Loucy (cell line): ENCODE data around the gene PI3.

ENCODE experiments used
- H2AFZ ChIP-seq: fragments of 200-600 bp; sonication (generic); 2 replicates; pipeline ENCODE4 v1.6.0; 2016; ENCODE audit warnings: antibody characterized with exemption, mild to moderate bottlenecking, low read length, moderate library complexity
- H3F3A ChIP-seq: fragments of 200-600 bp; 2 replicates; pipeline ENCODE4 v1.6.0; 2016; ENCODE audit warnings: antibody characterized with exemption, low read depth, mild to moderate bottlenecking
- H3K27me3 ChIP-seq: fragments of 200-600 bp; sonication (generic); 2 replicates; pipeline ENCODE4 v1.6.1; 2014; ENCODE audit warnings: low read length, mild to moderate bottlenecking; ENCODE audit not compliant: insufficient read depth, poor library complexity, severe bottlenecking
- H3K36me3 ChIP-seq: fragments of 200-600 bp; sonication (generic); 2 replicates; pipeline ENCODE4 v1.6.1; 2016; ENCODE audit warnings: low read length; ENCODE audit not compliant: insufficient read depth
- H3K4me1 ChIP-seq: fragments of 200-600 bp; sonication (generic); 2 replicates; pipeline ENCODE4 v1.5.1; 2014; ENCODE audit warnings: low read length, mild to moderate bottlenecking; ENCODE audit not compliant: insufficient read depth, poor library complexity, severe bottlenecking
- H3K4me2 ChIP-seq: fragments of 200-600 bp; sonication (generic); 2 replicates; pipeline ENCODE4 v1.6.0; 2014; ENCODE audit warnings: antibody characterized with exemption, low read length, low read depth, mild to moderate bottlenecking; ENCODE audit not compliant: poor library complexity, severe bottlenecking
- H3K4me3 ChIP-seq: fragments of 200-600 bp; sonication (generic); 2 replicates; pipeline ENCODE4 v1.5.1; 2014; ENCODE audit warnings: low read length, mild to moderate bottlenecking, mixed read lengths; ENCODE audit not compliant: poor library complexity, severe bottlenecking
- H3K79me2 ChIP-seq: fragments of 200-600 bp; sonication (generic); 2 replicates; pipeline ENCODE4 v1.6.1; 2014; ENCODE audit warnings: low read length; ENCODE audit not compliant: insufficient read depth
- H3K9ac ChIP-seq: fragments of 200-600 bp; sonication (generic); 2 replicates; pipeline ENCODE4 v1.6.0; 2014; ENCODE audit warnings: mild to moderate bottlenecking, low read depth, low read length, moderate library complexity; ENCODE audit not compliant: poor library complexity, severe bottlenecking
- H3K9me2 ChIP-seq: fragments of 200-600 bp; sonication (generic); replicated peaks from 2 replicates; pipeline ENCODE4 v1.6.1; 2016; ENCODE audit warnings: low read depth, low read length, mixed read lengths
- H3K9me3 ChIP-seq: fragments of 200-600 bp; sonication (generic); 2 replicates; pipeline ENCODE4 v1.6.1; 2014; ENCODE audit warnings: mild to moderate bottlenecking, antibody characterized with exemption, low read length, low read depth; ENCODE audit not compliant: insufficient read depth
- H4K20me1 ChIP-seq: fragments of 200-600 bp; sonication (generic); 2 replicates; pipeline ENCODE4 v1.6.0; 2014; ENCODE audit warnings: antibody characterized with exemption, low read length, mild to moderate bottlenecking; ENCODE audit not compliant: insufficient read depth, poor library complexity, severe bottlenecking
- EZH2phosphoT487 ChIP-seq: fragments of 200-600 bp; IDR thresholded peaks from 2 replicates; pipeline ENCODE4 v1.6.1; 2018; ENCODE audit warnings: antibody characterized with exemption, mild to moderate bottlenecking, moderate library complexity, borderline replicate concordance
- TF ChIP-seq, protein P1 (sequence below): fragments of 200-600 bp; sonication (generic); conservative IDR thresholded peaks from 2 replicates; pipeline ENCODE4 v1.5.1; 2014; ENCODE audit warnings: mild to moderate bottlenecking, antibody characterized with exemption, low read length

Gene PI3

DNA sequence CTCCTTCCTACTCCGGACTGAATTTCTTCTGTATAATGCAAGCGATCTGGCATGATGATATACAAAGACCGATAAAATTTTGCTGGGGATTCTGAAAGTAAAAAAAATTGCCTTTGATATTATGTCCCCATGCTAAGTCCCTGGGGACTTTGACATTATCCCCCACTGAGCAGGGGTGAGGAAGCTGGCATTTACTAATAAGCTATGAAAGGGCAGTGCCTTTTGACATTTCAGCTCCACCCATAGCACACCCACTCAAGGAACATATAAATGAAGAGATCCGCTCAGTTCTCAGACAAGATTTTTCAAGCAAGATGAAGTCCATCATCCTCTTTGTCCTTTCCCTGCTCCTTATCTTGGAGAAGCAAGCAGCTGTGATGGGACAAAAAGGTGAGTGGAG is 46.4 kb downstream of the PI3 start, which contains the start of gene SEMG2:
Gene SEMG2, plus strand, starts transcription at position 298 of the 400 bp plus-strand sequence. Its CDS starts 17 bp downstream, at position 315.
- Histone ChIP-seq H3K4me2 (no peak within 1 kb of the TSS), H3K4me1 (no peaks in the 10 kb centered on the region), H3F3A (no peaks in the 10 kb centered on the region), H3K79me2 (no peaks in the 10 kb centered on the region), H4K20me1 (no peaks in the 10 kb centered on the region), H3K27me3 (peaks cover 5% of the 10 kb centered on the region), H2AFZ (no peak within 1 kb of the TSS), H3K36me3 (no peaks in the 10 kb centered on the region), H3K9me3 (no peaks in the 10 kb centered on the region), H3K9ac (no peak within 1 kb of the TSS), H3K9me2 (no peaks in the 10 kb centered on the region), H3K4me3 (no peak within 1 kb of the TSS)
- TF ChIP-seq EZH2phosphoT487 = no peak
- TF ChIP-seq, protein P1, sequence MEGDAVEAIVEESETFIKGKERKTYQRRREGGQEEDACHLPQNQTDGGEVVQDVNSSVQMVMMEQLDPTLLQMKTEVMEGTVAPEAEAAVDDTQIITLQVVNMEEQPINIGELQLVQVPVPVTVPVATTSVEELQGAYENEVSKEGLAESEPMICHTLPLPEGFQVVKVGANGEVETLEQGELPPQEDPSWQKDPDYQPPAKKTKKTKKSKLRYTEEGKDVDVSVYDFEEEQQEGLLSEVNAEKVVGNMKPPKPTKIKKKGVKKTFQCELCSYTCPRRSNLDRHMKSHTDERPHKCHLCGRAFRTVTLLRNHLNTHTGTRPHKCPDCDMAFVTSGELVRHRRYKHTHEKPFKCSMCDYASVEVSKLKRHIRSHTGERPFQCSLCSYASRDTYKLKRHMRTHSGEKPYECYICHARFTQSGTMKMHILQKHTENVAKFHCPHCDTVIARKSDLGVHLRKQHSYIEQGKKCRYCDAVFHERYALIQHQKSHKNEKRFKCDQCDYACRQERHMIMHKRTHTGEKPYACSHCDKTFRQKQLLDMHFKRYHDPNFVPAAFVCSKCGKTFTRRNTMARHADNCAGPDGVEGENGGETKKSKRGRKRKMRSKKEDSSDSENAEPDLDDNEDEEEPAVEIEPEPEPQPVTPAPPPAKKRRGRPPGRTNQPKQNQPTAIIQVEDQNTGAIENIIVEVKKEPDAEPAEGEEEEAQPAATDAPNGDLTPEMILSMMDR = no peak

DNA sequence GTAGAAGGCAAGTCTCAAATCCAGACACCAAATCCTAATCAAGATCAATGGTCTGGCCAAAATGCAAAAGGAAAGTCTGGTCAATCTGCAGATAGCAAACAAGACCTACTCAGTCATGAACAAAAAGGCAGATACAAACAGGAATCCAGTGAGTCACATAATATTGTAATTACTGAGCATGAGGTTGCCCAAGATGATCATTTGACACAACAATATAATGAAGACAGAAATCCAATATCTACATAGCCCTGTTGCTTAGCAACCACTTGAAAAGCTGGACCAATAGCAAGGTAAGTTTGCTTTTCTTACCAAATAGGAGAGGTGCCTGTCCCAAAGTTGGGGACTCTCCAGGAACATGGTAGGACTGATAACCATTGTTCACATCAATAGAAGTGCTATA is 48.4 kb downstream of the PI3 start:
- Histone ChIP-seq H3K9ac (no peak overlapping the region), H4K20me1 (no peaks in the 10 kb centered on the region), H3F3A (no peaks in the 10 kb centered on the region), H2AFZ (no peak overlapping the region), H3K4me3 (no peak overlapping the region), H3K9me2 (no peaks in the 10 kb centered on the region), H3K27me3 (peaks cover 21% of the 10 kb centered on the region), H3K9me3 (no peaks in the 10 kb centered on the region), H3K36me3 (no peaks in the 10 kb centered on the region), H3K79me2 (no peaks in the 10 kb centered on the region), H3K4me1 (no peaks in the 10 kb centered on the region), H3K4me2 (no peak overlapping the region)
- no peak for TF ChIP-seq EZH2phosphoT487
- TF ChIP-seq, protein P1 = no peak
